ENCODE measurements around the gene PUM2.

GRCh38 chr2:20207051-20207450 lies 143.6 kb downstream of the PUM2 start:
- TF ChIP-seq CTCF (IDR thresholded peaks at IDR 0.05) (no peak), EP300 (IDR thresholded peaks at IDR 0.05) (no peak)
